Stimulated activated CD4-positive, alpha-beta T cell treated with anti-CD3 and anti-CD28 coated beads, Interleukin-12 subunit alpha, Interleukin-12 subunit beta, amount 100 ng/mL, for 48 hours (primary cell): ENCODE results near the gene ZPR1.
"Not testable (repeated sequence)": the region's sequence is repeated elsewhere in the genome, so short reads cannot be mapped to it uniquely, and the experiment has no call there.

Experiments
- DNase-seq, 3 donors: peaks; one replicate each; pipeline ENCODE4 v3.0.0-alpha.2; 2020; ENCODE audit warnings: low read depth in 2 of 3, low spot score in 1 of 3

Gene ZPR1, protein sequence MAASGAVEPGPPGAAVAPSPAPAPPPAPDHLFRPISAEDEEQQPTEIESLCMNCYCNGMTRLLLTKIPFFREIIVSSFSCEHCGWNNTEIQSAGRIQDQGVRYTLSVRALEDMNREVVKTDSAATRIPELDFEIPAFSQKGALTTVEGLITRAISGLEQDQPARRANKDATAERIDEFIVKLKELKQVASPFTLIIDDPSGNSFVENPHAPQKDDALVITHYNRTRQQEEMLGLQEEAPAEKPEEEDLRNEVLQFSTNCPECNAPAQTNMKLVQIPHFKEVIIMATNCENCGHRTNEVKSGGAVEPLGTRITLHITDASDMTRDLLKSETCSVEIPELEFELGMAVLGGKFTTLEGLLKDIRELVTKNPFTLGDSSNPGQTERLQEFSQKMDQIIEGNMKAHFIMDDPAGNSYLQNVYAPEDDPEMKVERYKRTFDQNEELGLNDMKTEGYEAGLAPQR

DNA sequence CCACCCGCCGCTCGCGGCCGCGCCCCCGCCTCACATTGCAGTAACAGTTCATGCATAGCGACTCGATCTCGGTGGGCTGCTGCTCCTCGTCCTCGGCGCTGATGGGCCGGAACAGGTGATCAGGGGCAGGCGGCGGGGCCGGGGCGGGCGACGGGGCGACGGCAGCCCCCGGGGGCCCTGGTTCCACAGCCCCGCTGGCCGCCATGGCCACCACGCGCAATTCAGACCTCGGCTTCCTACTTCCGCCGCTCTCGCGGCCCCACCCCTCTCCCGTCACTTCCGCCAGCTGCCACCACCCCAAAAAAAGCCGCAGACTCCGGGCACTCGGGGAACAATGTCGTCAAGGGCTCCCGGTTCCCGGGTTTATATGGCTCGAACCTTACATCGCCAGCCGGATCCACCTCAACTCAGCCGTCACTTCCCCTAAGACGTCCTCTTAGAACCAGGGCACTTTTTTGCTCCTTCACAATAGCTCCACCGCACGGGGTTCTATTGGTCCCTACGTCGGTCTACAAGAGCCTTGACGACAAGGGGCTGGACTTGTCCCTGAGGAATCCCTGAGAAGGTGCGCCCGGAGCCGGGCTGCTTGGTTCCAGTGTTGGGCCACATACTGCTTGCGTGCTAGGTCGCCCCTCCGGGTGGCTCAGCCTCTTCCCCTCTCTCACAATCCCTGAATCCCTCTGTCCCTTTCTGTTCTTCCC, at the start of gene ZPR1:
ZPR1 (minus strand) TSS at position 238 of the 701 bp plus-strand sequence; CDS start at position 205, 33 bp downstream.
- DNase-seq = peak; percentile 65 to 80 (median 76)

DNA sequence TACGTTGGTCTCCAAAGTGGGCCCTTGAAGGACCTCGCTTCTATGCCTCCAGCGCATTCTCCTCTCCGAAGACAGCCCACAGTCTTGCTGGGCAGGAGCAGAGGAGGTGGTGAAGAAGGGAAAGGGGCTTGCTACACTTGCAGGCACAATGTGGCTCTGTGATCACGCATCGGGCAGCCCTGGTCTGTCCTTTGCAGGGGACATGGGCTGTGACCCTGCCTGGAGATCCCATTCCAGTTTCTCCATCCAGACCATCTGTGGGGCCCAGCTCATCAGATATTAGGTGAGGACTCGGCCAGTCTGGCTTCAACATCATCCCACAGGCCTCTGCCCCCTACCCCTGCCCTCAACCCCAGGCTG, 48.8 kb upstream of the ZPR1 start:
- DNase-seq = no peak

DNA sequence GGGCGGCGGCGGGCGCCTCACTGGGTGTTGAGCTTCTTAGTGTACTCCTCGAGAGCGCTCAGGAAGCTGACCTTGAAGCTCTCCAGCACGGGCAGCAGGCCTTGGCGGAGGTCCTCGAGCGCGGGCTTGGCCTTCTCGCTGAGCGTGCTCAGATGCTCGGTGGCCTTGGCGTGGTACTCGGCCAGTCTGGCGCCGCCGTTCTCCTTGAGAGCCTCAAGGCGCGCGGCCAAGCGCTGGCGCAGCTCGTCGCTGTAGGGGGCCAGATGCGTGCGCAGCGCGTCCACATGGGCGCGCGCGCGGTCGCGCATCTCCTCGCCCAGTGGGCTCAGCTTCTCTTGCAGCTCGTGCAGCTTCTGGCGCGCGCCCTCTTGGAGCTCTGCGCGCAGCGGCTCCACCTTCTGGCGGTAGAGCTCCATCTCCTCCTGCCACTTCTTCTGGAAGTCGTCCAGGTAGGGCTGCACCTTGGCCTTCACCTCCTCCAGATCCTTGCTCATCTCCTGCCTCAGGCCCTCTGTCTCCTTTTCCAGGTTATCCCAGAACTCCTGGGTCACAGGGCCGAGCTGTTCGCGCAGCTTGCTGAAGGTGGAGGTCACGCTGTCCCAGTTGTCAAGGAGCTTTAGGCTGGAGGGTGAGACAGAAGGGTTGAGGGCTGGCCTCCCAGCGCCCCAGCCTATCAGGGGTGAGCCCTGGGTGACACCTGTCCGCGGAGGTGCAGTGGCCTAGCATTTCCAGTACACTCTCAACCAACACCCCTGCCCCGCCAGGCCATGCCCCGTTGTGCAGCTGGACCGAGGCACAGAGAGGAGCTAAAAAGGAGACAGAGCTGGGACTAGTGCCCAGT, 48.2 kb upstream of the ZPR1 start:
- DNase-seq = peak; percentile 64 to 69 (median 68)

DNA sequence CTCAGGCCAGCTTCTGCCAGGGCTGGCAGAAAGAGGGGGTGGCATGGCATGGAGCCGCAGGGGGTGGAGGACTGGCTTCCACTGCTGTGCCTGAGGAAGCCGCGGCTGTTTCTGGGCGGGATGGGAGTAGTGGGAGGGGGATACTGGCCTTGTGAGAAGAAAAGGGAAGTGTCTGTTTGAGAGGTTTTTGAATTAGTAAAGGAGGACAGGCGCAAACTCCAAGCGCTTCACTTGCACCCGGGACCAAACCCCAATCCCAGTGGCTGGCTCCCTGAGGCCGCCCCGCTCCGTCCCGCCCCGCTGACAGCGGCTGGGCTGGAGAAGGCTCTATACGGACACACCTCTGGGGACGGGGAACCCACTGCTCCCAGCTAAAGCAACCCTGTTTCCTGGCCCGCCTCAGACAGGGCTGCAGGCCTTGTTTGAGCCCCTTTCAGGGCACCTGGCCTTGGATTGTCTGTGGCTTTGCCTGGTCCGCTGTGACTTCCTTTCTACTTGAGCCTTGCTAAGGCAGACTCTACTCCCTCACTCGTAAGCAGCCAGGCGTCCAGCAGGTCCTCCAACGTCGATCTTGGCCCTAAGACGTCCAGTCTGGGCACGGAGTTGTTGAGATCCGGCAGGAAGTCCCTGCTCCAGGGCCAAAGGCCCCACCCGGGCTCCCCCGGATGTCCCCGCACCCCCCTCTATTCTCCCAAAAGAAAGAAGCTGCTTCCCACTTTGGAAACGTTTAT, 47.4 kb upstream of the ZPR1 start:
- DNase-seq = no peak

DNA sequence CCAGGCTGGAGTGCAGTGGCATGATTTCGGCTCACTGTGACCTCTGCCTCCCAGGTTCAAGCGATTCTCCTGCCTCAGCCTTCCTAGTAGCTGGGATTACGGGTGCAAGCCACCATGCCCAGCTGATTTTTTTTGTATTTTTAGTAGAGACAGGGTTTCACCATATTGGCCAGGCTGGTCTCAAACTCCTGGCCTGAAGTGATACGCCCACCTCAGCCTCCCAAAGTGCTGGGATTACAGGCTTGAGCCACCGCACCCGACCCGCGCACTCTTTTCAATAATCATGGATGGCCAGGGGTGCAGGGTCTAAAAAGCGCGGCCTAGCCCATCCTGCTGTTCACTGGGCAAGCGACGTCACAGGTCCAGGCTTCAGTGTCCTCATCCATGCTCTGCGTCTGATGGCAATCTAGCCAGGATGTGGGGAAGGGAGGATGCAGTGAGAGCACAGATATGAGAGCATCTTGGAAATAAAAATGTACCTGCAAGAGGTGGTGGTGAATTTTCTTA, 46.8 kb upstream of the ZPR1 start:
- not testable (repeated sequence) for DNase-seq

DNA sequence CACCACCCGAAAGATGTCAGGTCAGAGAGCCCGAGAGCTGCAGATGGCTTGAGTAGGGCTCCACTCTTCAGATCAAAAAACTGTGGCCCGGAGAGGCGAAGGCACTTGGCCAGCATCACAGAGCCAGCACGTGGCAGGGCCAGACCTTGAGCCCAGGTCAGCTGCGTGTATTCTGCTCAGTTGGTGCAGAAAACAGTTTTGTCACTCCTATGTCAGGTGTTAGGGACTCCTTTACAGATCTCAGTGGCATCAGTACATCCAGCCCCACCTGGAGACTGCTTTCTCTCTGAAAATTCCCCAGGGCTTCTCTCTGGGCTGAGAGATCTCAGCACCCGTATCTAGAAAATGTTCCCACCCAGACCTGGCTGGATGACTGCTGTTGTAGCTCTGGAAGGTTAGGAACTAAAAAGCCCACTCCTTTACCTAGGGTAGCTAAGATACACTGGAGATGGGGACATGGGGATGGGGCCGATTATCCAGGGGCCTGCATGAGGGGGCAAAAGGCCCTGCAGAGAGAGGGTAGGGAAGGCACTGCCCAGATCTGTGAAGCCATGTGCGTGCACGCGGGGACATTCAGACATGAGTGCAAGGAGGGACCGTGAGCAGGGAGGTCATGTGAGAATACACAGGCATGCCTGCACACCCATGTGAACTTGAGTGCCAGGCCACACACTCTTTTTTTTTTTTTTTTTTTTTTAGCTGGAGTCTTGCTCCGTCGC, 46.2 kb upstream of the ZPR1 start:
- DNase-seq = no peak

DNA sequence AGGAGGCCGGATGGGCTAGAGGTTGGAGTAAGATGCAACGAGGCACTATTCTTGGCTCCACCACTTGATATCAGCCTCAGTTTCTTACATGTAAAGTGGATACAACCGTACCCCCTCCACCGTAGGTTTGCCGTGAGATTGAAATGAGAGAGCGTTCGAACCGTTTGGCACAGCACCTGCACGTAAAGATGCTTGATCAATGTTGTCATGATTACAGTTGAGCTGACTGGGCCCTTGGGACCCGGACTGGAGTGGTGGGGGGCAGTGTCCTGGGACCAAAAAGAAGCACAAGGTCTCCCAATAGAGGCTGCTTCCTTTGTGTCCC, 45.6 kb upstream of the ZPR1 start:
- DNase-seq = no peak

DNA sequence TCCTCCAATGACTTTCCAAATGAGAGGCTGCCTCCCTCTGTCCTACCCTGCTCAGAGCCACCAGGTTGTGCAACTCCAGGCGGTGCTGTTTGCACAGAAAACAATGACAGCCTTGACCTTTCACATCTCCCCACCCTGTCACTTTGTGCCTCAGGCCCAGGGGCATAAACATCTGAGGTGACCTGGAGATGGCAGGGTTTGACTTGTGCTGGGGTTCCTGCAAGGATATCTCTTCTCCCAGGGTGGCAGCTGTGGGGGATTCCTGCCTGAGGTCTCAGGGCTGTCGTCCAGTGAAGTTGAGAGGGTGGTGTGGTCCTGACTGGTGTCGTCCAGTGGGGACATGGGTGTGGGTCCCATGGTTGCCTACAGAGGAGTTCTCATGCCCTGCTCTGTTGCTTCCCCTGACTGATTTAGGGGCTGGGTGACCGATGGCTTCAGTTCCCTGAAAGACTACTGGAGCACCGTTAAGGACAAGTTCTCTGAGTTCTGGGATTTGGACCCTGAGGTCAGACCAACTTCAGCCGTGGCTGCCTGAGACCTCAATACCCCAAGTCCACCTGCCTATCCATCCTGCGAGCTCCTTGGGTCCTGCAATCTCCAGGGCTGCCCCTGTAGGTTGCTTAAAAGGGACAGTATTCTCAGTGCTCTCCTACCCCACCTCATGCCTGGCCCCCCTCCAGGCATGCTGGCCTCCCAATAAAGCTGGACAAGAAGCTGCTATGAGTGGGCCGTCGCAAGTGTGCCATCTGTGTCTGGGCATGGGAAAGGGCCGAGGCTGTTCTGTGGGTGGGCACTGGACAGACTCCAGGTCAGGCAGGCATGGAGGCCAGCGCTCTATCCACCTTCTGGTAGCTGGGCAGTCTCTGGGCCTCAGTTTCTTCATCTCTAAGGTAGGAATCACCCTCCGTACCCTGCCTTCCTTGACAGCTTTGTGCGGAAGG, 44.8 kb upstream of the ZPR1 start:
- DNase-seq = no peak

DNA sequence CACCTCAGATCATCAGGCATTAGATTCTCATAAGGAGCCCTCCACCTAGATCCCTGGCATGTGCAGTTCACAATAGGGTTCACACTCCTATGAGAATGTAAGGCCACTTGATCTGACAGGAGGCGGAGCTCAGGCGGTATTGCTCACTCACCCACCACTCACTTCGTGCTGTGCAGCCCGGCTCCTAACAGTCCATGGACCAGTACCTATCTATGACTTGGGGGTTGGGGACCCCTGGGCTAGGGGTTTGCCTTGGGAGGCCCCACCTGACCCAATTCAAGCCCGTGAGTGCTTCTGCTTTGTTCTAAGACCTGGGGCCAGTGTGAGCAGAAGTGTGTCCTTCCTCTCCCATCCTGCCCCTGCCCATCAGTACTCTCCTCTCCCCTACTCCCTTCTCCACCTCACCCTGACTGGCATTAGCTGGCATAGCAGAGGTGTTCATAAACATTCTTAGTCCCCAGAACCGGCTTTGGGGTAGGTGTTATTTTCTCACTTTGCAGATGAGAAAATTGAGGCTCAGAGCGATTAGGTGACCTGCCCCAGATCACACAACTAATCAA, 44.0 kb upstream of the ZPR1 start:
- DNase-seq = no peak

DNA sequence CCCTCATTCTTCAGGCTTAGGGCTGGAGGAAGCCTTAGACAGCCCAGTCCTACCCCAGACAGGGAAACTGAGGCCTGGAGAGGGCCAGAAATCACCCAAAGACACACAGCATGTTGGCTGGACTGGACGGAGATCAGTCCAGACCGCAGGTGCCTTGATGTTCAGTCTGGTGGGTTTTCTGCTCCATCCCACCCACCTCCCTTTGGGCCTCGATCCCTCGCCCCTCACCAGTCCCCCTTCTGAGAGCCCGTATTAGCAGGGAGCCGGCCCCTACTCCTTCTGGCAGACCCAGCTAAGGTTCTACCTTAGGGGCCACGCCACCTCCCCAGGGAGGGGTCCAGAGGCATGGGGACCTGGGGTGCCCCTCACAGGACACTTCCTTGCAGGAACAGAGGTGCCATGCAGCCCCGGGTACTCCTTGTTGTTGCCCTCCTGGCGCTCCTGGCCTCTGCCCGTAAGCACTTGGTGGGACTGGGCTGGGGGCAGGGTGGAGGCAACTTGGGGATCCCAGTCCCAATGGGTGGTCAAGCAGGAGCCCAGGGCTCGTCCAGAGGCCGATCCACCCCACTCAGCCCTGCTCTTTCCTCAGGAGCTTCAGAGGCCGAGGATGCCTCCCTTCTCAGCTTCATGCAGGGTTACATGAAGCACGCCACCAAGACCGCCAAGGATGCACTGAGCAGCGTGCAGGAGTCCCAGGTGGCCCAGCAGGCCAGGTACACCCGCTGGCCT, 42.5 kb upstream of the ZPR1 start:
- no peak for DNase-seq

DNA sequence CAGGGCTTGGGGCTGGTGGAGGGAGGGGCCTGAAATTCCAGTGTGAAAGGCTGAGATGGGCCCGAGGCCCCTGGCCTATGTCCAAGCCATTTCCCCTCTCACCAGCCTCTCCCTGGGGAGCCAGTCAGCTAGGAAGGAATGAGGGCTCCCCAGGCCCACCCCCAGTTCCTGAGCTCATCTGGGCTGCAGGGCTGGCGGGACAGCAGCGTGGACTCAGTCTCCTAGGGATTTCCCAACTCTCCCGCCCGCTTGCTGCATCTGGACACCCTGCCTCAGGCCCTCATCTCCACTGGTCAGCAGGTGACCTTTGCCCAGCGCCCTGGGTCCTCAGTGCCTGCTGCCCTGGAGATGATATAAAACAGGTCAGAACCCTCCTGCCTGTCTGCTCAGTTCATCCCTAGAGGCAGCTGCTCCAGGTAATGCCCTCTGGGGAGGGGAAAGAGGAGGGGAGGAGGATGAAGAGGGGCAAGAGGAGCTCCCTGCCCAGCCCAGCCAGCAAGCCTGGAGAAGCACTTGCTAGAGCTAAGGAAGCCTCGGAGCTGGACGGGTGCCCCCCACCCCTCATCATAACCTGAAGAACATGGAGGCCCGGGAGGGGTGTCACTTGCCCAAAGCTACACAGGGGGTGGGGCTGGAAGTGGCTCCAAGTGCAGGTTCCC, 41.8 kb upstream of the ZPR1 start, which contains the start of gene APOC3:
APOC3 (plus strand) TSS at position 383 of the 659 bp plus-strand sequence. CDS start 676 bp downstream, outside the sequence.
- no peak for DNase-seq

DNA sequence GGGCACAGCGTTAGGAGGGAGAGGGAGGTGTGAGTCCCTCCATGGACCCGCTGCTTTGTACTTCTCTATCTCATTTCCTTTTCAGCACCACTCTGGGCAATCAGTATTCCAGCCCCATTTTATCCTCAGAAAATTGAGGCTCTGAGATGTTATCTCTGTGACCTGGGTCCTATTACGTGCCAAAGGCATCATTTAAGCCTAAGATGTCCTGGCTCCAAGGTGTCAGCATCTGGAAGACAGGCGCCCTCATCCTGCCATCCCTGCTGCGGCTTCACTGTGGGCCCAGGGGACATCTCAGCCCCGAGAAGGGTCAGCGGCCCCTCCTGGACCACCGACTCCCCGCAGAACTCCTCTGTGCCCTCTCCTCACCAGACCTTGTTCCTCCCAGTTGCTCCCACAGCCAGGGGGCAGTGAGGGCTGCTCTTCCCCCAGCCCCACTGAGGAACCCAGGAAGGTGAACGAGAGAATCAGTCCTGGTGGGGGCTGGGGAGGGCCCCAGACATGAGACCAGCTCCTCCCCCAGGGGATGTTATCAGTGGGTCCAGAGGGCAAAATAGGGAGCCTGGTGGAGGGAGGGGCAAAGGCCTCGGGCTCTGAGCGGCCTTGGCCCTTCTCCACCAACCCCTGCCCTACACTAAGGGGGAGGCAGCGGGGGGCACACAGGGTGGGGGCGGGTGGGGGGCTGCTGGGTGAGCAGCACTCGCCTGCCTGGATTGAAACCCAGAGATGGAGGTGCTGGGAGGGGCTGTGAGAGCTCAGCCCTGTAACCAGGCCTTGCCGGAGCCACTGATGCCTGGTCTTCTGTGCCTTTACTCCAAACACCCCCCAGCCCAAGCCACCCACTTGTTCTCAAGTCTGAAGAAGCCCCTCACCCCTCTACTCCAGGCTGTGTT, 41.1 kb upstream of the ZPR1 start:
- DNase-seq = no peak

DNA sequence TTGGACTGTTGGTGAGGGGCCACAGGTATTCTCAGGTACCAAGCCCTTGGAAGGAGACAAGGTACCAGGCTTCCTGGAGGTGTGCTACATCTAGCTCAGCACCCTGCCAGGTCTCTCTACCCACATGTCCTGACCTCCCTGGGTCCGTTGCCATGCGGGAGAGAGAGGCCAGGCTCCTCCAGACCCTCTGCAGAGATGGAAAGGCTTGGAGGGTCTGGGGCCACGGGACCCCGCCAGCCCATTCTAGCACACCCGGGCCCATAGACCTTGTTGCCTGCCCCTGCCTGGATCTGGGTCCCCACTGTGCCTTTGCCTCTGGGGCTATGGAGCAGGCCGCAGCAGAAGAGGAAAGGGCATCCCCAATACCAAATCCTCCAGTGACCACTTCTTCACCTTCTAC, 39.6 kb upstream of the ZPR1 start:
- DNase-seq = no peak

DNA sequence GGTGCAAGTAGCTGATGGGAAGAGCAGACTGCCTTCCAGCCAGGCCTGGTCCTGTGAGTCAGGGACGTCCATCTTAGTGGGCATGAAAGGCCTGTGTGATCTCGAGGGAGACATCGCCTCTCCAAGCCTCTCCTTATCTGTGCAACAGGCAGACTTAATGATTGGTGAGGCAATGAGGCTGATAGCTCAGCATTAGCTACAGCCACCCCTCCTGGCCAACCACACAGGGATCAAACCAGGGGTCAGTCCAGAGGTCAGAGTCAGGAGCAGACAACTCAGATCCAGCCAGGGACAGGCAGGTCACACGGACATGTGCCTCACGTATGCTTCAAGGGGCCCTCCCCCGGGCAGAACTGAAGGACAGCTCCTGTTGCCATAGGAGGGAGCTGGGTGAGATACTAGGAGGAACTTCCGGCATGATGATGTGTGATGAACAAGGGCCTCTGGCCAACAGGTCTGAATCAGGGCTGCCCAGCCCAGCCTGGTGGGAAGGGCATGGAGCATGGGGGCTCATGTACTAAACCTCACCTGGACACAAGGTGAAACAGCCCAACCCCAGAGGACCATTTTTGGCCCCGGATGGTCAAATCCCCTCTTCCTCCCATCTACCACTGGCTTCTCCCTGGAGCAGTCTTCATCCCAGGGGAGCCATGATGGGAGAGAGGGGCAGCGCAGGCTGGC, 39.1 kb upstream of the ZPR1 start:
- no peak for DNase-seq

DNA sequence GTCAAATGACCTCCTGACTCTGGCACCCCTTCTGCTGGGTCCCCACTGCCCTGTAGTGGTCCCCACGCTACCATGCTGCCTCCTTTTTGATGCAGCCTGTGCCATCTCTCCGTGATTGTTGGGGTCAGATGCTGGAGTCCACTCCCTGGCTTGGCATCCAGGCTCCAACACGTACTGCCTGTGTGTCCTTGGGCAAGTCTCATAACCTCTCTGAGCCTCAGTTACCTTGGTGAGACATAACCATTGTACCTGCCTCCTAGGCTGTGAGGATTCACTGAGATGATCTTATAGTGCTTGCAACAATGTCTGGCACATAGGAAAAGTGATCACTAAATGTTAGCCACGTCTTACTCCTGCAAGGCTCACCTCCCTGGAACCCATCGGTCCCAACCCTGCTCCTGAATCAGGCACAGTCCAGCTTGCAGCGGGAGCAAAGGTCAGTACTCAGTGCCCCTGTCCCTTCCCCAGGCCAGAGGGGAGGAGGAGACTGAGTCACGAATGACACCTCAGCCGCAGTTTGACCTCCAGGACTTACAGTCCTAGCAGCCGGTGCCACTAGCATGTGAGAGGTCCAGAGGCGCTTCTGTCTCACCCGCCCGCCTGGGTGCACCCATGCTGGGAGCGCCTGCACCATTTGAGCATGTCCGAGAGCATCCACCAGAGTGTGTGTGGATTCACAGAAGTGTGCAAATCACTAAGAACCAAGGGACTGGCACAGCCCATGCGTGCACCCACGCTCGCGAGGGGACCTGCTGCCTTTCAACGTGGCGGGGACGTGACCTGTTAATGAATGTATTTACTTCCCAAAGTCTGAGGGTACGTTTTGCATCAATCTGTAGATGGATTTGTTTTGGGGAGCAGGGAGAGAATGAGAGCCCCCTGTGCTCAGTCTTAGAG, 38.3 kb upstream of the ZPR1 start:
- DNase-seq = no peak
